HEK293T (cell line): ENCODE measurements around the gene LIPE.
A peak's percentile ranks its signal among the peaks of the same experiment; 100 is the strongest.

ENCODE experiments used
- CTCF ChIA-PET: fragments of 350-600 bp; formaldehyde crosslinking; extraction: SDS; loops from one replicate; lab custom pipeline; 2021; ENCODE audit warnings: antibody characterized with exemption, inconsistent platforms; lab: Yijun Ruan, JAX
- POLR2A ChIA-PET: fragments of 350-600 bp; formaldehyde crosslinking; extraction: SDS; loops from one replicate; lab custom pipeline; 2020; ENCODE audit warnings: antibody characterized with exemption, inconsistent platforms; lab: Yijun Ruan, JAX
- DNase-seq: peaks from one replicate; pipeline ENCODE4 v3.0.0; 2012; ENCODE audit warnings: mixed read lengths; ENCODE audit errors: extremely low spot score
- ARNT ChIP-seq: fragments of 450-650 bp; IDR thresholded peaks from 2 replicates; pipeline ENCODE4 v1.6.1; 2017; ENCODE audit warnings: mild to moderate bottlenecking
- BHLHE40 ChIP-seq: fragments of 450-650 bp; IDR thresholded peaks from 2 replicates; pipeline ENCODE4 v1.6.1; 2016; ENCODE audit warnings: mild to moderate bottlenecking, moderate library complexity, borderline replicate concordance
- CTBP1 ChIP-seq: fragments of 450-650 bp; IDR thresholded peaks from 2 replicates; pipeline ENCODE4 v1.6.1; 2016; ENCODE audit warnings: borderline replicate concordance
- ELF4 ChIP-seq: fragments of 450-650 bp; IDR thresholded peaks from 2 replicates; pipeline ENCODE4 v1.6.1; 2017; ENCODE audit warnings: antibody characterized with exemption
- FOXA1 ChIP-seq: fragments of 450-650 bp; IDR thresholded peaks from 2 replicates; pipeline ENCODE4 v1.6.1; 2016; ENCODE audit warnings: mild to moderate bottlenecking
- FOXK2 ChIP-seq: fragments of 450-650 bp; IDR thresholded peaks from 2 replicates; pipeline ENCODE4 v1.6.1; 2016; ENCODE audit warnings: mild to moderate bottlenecking
- FOXM1 ChIP-seq: fragments of 450-650 bp; IDR thresholded peaks from 2 replicates; pipeline ENCODE4 v1.6.1; 2017; ENCODE audit warnings: mild to moderate bottlenecking, borderline replicate concordance
- HDGF ChIP-seq: fragments of 450-650 bp; IDR thresholded peaks from 2 replicates; pipeline ENCODE4 v1.6.1; 2017; ENCODE audit warnings: antibody characterized with exemption, borderline replicate concordance
- L3MBTL2 ChIP-seq: fragments of 450-650 bp; conservative IDR thresholded peaks from 2 replicates; pipeline ENCODE4 v1.6.1; 2016; ENCODE audit warnings: mild to moderate bottlenecking
- LEF1 ChIP-seq: fragments of 450-650 bp; IDR thresholded peaks from 2 replicates; pipeline ENCODE4 v1.6.1; 2017; ENCODE audit warnings: mild to moderate bottlenecking, borderline replicate concordance
- NFRKB ChIP-seq: fragments of 450-650 bp; IDR thresholded peaks from 2 replicates; pipeline ENCODE4 v1.6.1; 2016; ENCODE audit warnings: mild to moderate bottlenecking, moderate library complexity
- PKNOX1 ChIP-seq: fragments of 450-650 bp; IDR thresholded peaks from 2 replicates; pipeline ENCODE4 v1.6.1; 2016
- SP1 ChIP-seq: fragments of 450-650 bp; IDR thresholded peaks from 2 replicates; pipeline ENCODE4 v1.6.1; 2017
- SUZ12 ChIP-seq: fragments of 450-650 bp; IDR thresholded peaks from 2 replicates; pipeline ENCODE4 v1.6.1; 2016; ENCODE audit warnings: mild to moderate bottlenecking
- TARDBP ChIP-seq: fragments of 450-650 bp; IDR thresholded peaks from 2 replicates; pipeline ENCODE4 v1.6.1; 2016
- ZNF384 ChIP-seq: fragments of 450-650 bp; IDR thresholded peaks from 2 replicates; pipeline ENCODE4 v1.6.1; 2016

The LIPE gene

GRCh38 chr19:42445948-42446347, 18.8 kb upstream of the LIPE start:
- ChIA-PET CTCF (interaction anchor here (0.6 kb wide), 1 partner anchor 21 kb away, joined by 4 read pairs; no protein-coding TSS in a partner anchor), POLR2A (interaction anchor here (0.8 kb wide), 1 partner anchor 143 kb away, joined by 3 read pairs; the partner anchor contains the start of gene PAFAH1B3)
- TF ChIP-seq FOXM1 (no peak), FOXA1 (no peak), L3MBTL2 (no peak), LEF1 (no peak), ZNF384 (no peak), BHLHE40 (no peak), CTBP1 (no peak), PKNOX1 (no peak), NFRKB (no peak), FOXK2 (no peak), TARDBP (no peak), ELF4 (no peak), SUZ12 (no peak), ARNT (no peak), HDGF (no peak), SP1 (no peak)
- DNase-seq = no peak

- POLR2A ChIA-PET = no interaction called here
- TF ChIP-seq NFRKB (no peak), ARNT (no peak), CTBP1 (no peak), TARDBP (no peak), SUZ12 (no peak), FOXM1 (no peak), BHLHE40 (no peak), ZNF384 (no peak)
- no peak for DNase-seq
- CTCF ChIA-PET = interaction anchor here (1.1 kb wide), 1 partner anchor 9 kb away, joined by 3 read pairs; no protein-coding TSS in a partner anchor
Observed at GRCh38 chr19:42443944-42444398, 16.8 kb upstream of the LIPE start.

GRCh38 chr19:42442833-42443232, 15.6 kb upstream of the LIPE start, which contains the start of gene CXCL17:
Gene CXCL17, minus strand, starts transcription at chr19:42442946. Its CDS starts 114 bp downstream, at chr19:42442832.
- ChIA-PET POLR2A (no interaction called here), CTCF (no interaction called here)
- no peak for DNase-seq
- TF ChIP-seq LEF1 (no peak), TARDBP (no peak), BHLHE40 (no peak), HDGF (no peak), ELF4 (no peak), ZNF384 (no peak), L3MBTL2 (no peak), NFRKB (no peak), SUZ12 (no peak), ARNT (no peak), CTBP1 (no peak), PKNOX1 (no peak), FOXM1 (no peak), SP1 (no peak), FOXK2 (no peak), FOXA1 (no peak)

GRCh38 chr19:42441049-42441445, 13.9 kb upstream of the LIPE start:
- POLR2A ChIA-PET = no interaction called here
- TF ChIP-seq FOXK2 = no peak

GRCh38 chr19:42440357-42441048, 13.3 kb upstream of the LIPE start:
- ChIA-PET POLR2A (interaction anchor here (0.7 to 1.0 kb wide), 2 partner anchors 17 to 44 kb away, joined by 3 to 7 read pairs; no protein-coding TSS in a partner anchor), CTCF (interaction anchor here (0.6 to 2.5 kb wide), 21 partner anchors 8 to 327 kb away, joined by 3 to 14 read pairs (median 4); no protein-coding TSS in a partner anchor)
- DNase-seq = peak; percentile 80
- no peak for TF ChIP-seq ZNF384
- no peak for TF ChIP-seq LEF1
- no peak for TF ChIP-seq SP1
- TF ChIP-seq HDGF = no peak
- no peak for TF ChIP-seq TARDBP
- TF ChIP-seq FOXK2 = no peak
- no peak for TF ChIP-seq FOXM1
- TF ChIP-seq ELF4 = no peak
- no peak for TF ChIP-seq L3MBTL2

More at GRCh38 chr19:42441049-42441445, 13.9 kb upstream of the LIPE start:
- CTCF ChIA-PET = interaction anchor here (1.2 to 2.5 kb wide), 9 partner anchors 8 to 115 kb away, joined by 3 to 14 read pairs (median 6); no protein-coding TSS in a partner anchor
- no peak for DNase-seq

- no peak for DNase-seq
- ChIA-PET CTCF (no interaction called here), POLR2A (no interaction called here)
Observed at GRCh38 chr19:42436006-42436405, 8.8 kb upstream of the LIPE start.

More at GRCh38 chr19:42436006-42436405, 8.8 kb upstream of the LIPE start:
- TF ChIP-seq SP1 = no peak
- TF ChIP-seq ARNT = no peak
- no peak for TF ChIP-seq FOXA1
- no peak for TF ChIP-seq LEF1
- no peak for TF ChIP-seq HDGF
- no peak for TF ChIP-seq FOXK2
